Putamen (tissue), 1 donor: ENCODE measurements around the gene ACAD9.
"Not testable (repeated sequence)": the region's sequence is repeated elsewhere in the genome, so short reads cannot be mapped to it uniquely, and the experiment has no call there.

Experiments
- DNase-seq: peaks from one replicate; pipeline ENCODE4 v3.0.0-alpha.2; 2016; ENCODE audit warnings: low spot score

ACAD9 gene

DNA sequence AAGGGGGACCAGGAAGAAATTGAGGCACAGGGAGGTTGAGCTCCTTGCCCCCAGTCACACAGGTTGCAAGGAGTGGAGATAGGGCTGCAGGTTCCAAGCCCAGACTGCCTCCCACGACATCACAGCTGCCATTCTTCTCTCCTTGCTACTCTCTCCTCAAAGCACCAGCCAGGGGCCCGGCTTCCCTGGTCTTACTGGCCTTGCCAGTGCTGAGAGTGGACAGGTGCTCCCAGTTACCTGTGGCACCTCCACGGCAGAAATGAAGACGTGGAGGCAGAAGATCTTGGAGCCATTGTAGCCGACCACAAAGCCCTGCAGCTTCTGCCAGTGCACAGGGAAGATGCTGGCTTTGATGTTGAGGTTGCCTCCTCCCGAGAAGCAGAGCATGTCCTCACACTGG lies 17.9 kb upstream of the ACAD9 start:
- no peak for DNase-seq

DNA sequence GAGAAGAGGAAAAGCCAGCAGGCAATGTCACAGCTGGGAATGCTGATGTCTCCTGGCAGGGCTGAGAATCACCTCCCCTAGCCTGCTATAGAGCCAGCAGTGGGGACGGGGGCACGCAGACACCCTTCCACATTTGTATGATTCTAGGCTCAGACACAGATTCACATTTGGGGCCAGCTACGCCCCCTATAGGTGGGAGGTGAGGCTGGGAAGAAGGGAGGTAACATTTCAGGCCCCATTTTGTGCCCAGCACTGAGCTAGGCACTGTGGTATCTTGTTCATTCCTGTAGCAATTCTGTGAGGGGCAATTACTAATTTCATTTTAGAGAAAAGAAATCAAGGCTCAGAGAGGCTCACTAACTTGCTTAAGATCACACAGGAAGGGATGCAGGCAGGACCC lies 15.9 kb upstream of the ACAD9 start:
- DNase-seq, result no peak

DNA sequence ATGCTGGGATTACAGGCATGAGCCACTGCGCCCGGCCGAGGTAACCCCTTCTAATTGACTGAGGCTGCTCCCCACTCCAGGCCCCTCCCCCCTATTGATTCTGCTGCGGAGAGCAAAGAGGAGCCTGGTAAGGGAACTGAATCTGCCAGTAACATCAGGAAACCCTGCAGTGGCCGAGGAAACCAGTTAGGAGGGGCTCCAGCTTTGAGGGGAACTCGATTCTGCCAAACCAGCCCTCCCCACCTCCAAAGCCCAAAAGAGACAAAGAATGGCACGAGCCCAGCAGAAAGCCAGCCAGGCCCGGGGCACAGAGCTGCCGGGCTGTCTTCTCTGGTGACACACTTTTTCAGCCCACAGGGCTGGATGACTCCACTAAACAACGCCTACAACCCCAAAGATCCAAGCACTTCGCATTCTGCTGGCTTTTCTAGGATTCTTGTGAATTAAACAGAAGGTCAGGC lies 15.0 kb upstream of the ACAD9 start:
- DNase-seq, result peak; percentile 56

DNA sequence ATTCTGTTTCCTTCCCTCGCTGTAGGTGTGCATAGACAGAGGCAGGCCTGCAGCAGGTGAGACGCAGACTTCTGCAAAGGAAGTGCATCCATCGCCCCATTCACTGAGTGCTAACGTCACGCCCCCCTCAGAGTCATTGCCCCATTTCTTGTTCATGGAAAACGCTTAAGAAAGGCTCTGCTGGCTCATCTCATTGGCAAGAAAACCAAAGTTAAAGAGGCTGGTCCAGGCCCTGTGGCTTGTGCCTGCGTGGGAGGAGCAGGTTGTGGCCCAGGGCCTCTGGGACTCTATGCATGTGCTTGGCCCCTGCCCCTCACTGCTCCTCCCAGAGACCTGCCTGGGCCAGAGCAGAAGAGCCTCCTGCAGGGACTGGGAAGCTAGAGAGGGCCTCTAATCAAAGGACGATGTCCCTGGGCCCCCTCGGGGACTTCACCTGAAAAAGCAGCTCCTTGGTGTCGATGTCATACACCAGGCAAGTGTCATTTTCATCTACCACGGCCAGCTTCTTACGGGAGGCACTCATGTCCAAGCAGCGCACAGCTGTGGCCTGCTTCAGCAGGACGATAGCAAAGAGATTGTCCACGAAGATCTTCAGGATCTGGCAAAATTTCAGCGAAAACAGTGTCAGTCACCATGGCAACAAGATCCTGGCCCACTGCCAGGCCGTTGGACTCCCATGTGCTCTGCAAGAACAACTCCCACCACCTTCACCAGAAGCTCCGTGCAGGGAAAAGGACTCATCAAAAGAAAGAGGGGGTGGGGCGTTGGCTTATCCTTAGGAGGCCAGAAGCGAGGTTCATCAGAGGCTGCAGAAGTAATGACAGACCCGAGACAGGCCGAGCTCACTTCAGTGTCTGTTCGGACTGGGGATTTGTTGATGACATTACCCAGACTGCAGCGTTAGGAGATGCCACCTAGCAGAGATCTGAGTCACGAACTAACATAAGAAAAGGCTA lies 14.3 kb upstream of the ACAD9 start:
- DNase-seq, result not testable (repeated sequence)

DNA sequence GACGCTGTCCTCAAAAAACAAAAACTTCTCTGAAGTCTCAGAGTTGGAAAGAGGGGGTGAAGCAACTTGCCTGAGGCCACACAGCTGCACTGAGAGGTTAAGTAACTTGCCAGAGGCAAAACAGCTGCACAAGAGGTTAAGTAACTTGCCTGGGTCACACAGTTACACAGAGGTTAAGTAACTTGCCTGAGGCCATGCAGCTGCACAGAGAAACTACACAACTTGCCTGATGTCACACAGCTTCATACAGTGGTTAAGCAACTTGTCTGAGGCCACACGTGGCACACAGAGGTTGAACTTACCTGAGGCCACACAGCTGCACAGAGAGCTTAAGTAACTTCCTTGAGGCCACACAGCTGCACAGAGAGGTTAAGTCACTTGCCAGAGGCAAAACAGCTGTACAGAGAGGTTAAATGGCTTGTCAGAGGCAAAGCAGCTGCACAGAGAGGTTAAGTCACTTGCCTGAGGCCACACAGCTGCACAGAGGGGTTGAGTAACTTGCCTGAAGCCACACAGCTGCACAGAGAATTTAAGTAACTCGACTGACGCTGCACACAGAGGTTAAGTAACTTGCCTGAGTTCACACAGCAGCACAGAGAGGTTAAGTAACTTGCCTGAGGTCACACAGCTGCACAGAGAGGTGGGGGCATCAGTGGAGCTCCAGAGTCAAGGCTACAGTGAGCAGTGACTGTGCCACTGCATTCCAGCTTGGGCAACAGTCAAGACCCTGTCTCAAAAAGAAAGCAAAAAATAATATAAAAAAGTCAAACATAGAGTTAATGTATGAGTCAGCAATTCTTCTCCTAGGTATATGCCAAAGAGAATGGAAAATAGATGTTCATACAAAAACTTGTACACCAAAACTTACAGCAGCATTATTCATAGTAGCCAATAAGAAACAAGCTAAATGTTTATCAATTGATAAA lies 12.0 kb upstream of the ACAD9 start:
- no peak for DNase-seq

DNA sequence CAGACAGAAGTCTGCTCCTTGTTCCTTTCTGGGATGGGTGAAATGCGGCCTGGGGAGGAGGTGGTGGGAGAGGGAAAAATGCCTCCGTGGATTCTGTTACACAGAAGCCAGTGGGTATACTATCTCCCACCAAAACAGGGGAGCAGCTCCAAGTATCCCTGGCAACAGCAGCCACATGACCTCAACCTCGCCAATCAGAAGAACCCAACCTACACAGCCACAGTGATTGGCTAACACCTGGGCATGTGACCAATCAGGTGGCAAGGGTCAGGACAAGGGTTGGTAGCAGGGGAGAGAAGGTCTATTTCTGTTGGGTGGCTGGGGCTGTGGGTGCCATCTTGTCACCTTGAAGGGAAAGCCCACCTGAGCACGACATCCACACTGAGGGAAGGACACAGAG lies 9.1 kb upstream of the ACAD9 start:
- DNase-seq, result no peak

DNA sequence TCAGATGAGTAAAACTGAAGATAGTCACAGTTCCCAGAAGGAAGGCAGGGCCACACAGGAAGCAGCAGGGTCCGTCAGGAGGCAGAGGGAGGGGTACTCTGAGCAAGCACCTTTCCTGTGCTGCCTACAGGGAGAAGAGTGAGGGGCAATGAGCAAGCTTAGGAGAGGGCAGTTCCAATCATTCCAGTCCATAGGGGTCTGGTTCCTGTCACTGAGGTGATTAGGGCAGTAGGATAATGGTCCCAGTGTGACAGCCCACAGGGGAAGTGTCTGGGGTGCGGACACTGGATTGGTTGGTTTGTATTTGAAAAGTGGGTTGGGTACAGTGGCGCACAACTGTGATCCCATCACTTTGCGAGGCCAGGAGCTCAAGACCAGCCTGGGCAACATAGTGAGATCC lies 7.1 kb upstream of the ACAD9 start:
- DNase-seq, result no peak

DNA sequence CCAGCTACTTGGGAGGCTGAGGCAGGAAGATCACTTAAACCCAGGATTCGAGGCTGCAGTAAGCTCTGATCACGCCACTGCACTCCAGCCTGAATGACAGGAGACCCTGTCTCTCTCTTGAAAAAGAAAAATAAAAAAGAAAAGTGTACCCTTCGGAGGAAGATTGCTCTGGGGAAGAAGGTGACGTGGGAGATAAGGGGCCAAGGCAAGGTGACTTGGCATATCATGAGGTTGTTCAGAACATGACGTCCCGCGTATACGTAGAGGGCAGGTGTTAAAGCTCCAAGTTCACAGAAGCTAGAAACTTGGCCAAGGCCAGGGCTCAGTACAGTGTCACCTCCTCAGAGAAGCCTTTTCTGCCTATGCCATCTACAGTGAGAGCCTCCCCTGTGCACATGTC lies 6.7 kb upstream of the ACAD9 start:
- no peak for DNase-seq

DNA sequence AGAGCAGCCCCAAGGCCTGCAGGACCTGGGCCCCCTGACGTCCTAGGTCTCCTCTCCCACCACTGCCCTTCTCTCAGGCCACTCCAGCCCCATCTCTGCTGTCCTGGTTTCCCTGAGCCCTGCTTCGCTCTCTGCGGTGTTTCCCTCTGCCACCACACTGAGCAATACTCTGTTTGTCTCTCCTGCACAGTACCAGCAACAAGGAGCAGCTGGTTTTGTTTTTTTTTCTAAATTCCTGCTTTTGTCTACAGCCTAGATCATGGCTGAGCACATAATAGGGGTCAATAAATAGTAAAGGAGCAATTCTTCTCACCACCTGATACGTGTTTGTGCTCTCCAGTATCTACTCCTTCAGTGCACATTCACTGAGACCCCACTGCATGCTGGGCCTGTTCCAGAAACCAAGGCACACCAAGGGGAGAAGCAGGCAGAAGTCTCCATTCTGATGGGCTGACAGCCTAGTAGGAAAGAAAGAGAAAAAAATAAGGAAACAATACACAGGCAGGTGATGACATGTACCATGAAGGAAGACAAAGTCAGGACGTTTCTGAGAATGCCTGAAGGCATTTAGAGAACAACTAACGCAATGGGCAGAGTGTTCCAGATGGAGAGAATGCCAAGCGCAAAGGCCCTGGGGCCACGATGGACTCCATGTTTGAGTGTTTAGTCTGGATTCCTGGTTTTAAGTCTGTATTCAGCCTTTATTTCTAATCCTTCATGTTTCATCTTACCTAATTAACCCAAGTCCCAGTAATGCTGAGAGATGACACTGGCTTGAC lies 6.0 kb upstream of the ACAD9 start:
- no peak for DNase-seq

DNA sequence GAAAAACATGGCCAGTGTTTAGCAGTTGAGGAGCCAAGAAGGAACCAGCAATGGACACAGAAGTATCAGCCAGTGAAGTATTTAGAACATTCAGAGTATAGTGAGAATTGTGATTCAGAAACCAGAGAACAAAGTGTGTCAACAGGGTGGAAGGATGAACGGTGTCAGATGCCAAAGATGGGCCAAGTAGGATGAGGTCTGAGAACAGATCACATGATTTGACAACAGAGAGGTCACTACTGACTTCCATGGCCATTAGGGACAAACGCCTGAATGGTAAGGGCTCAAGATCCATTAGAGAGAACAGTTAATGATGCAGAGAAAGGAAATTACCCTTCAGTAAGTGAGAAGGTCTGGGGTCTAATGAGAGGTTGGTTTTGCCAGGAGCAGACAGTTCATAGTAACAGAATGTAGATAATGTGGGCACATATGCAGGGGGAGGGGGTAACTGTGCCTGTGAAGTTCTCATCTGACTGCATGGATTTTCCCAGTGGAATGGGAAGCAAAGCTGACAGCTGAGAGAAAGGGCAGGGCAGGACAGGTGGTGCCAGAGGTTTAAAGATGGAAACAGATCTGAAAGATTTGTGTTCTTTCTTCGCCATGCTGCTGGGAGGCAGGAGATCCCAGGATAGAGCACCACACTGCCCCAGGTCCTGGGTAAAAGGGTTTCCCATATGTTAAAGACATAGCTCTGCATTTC lies 4.8 kb upstream of the ACAD9 start:
- DNase-seq, result no peak

DNA sequence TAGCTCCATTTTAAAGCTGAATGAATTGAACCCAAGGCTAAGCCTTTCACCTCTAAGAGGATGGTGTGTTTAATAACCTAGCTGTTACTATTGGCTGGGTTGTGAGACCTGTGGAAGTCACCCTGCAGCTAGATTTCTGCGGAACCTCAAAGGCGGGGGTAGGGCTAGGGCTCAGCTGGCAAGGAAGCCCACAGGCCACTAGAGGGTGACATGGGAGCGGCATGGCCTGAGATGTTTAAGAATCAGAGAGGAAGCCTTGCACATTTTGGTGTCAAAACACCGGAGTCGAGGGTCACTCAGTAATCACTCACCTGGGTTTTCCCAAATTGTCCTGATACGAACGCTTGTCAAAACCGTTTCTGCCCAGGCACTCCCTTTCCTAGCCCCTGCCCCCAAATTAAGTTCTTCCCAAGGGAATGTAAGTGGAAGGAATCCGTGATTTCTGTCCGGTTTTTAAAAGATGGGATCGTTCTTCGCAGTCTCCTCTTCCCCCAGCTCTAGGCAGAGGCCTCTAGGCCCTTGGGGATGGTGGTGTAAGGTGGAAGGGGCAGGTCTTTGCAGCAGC lies 3.8 kb upstream of the ACAD9 start:
- DNase-seq, result peak; percentile 18

DNA sequence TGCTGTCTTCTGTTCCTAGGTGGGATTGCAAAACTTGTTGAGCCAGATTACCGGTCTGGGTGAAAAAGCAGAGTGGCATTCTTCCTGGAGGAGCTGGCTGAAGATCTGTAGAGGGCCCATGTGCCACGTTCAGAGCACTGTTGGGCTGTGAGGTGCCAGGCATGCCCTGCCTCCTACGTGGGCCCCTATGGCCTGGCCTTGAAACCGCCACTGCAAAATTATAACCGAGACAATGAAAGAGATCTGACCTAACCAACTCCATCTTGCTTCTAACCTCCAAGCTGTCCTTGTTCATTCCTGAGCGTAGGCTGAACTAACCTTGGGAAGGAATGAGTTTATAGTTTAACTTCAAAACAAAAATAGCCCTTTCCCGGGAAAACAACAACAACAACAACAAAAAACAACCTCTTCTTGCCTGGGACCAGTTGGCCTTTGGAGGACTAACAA lies 1.4 kb upstream of the ACAD9 start:
- no peak for DNase-seq

DNA sequence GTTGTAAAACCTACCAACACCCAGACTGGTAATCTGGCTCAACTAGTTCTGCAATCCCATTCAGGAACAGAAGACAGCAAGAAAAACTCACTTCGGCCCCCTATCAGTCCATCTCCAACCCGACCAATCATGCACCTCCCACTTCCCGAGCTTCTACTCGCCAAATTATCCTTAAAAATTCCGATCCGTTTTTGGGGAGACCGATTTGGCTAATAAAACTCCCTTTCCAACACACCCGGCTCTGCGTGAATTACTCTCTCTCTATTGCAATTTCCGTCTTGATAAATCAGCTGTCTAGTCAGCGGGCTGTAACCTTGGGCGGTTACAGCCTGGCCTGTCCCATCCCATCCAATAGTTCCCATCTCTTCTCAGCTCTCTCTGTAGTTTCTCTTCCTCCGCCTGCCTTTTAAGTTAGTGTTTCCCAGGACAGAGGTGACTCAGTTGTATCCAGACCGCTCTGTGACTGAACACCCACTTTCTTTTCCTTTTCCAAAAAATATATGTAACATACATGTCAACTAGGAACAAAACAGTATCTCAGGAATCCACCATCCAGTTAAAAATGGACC lies 780 bp upstream of the ACAD9 start:
- no peak for DNase-seq

DNA sequence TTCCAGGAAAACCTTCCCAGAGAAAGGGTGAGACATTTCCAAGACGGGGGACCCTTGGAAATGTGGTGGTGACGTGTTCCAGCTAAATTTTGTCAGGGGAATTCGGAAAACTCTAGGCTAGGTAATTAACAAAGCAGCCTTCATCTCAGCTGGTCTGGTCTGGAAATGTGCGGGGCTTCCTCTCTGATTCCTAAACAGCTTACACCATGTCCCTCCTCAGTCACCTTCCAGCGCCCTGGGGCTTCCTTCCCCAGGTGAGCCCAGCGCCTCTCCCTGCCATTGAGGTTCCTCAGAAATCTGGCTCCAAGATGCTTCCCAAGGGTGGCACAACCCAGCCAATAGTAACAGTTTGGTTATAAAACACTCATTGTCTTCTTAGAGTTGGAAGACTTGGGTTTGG lies 571 bp downstream of the ACAD9 start:
- DNase-seq, result no peak

DNA sequence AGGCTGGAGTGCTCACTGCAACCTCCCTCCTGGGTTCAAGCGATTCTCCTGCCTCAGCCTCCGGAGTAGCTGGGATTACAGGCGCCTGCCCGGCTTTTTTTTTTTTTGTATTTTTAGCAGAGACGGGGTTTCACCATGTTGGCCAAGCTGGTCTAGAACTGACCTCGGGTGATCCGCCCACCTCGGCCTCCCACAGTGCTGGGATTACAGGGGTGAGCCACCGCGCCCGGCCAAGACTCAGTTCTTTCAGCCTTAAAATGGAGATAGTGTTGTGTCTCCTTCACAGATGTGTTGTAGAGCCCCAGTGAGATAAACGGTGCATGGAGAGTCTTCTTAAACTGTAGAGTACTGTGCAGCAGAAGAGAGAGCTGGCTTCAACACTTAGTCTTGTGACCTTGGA lies 1.0 kb downstream of the ACAD9 start:
- DNase-seq, result not testable (repeated sequence)

DNA sequence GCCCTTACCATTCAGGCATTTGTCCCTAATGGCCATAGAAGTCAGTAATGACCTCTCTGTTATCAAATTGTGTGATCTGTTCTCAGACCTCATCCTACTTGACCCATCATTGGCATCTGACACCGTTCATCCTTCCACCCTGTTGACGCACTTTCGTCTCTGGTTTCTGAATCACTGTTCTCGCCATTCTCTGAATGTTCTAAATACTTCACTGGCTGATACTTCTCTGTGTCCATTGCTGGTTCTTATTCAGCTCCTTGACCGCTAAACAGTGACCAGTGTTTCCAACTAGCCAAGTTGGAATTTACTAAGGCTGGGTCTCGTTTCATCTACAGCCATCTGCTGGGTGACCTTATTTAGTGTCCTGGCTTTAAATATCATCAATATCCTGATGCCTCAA lies 2.2 kb downstream of the ACAD9 start:
- no peak for DNase-seq

DNA sequence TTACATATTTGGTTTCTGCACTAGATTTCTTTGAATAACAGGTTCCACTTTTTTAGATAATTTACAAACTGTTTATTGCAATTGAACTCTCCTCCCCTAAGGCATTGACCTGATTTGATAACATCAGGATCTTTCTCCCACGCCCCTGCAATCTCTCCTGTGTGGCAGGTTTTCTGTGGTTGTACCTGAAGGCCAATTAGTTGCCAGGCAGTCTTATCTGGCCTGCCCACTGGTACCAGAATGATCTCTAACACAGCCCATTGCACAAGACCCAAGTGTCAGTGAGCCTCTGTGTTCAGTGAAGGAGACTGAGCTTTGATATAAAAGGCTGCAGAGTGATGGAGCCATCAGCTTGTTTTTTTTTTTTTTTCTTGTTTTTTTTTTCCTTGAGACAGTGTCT lies 3.3 kb downstream of the ACAD9 start:
- DNase-seq, result no peak

DNA sequence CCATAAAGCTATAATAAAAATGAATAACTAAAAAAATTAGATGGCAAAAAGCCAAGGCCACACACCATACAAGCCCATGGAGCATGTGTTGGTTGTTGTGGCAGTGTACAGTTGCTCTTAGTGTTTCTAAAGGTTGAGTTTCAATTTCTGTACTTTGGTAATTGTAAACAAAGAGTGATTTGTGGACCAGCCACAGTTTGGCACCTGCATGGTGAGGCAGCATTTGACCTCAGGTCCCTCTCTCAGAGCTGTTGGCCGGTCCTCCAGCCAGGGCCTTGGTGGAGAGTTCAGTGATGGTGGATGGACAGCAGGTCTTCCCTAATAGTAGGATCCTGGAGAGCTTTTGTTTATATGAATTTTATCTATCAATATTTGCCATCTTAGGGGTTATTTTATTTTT lies 5.6 kb downstream of the ACAD9 start:
- DNase-seq, result no peak

DNA sequence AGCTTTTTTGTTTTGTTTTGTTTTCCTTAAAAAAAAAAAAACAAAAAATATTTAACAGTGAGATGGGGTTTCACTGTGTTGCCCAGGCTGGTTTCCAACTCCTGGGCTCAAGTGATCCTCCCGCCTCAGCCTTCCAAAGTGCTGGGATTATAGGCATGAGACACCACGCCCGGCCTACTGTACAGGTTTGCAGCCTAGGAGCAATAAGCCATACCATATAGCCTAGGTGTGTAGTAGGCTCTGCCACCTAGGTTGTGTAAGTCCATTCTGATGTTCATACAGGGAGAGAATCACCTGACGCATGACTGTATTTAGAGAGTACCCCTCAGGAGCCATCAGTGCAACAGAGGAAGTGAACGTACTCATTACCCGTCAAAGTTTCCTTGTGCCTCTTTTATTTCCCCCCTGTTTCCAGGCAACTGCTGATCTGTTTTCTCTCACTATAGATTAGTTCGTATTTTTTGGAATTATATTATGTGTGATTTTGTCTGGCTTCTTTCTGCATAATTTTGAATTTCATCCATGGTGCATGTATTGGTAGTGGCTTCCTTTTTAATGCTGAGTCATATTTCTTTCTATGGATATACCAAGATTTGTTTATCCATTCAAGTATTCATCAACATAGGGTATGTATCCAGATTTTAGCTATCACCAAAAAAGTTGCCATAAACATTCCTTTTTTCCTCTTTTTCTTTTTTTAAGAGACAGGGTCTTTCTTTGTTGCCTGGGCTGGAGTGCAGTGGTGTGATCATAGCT lies 9.9 kb downstream of the ACAD9 start:
- DNase-seq, result no peak
